GM18508 (cell line): ENCODE measurements around the gene TIGD2.

ENCODE experiments used
- ATAC-seq: cut with Tn5 transposase; IDR thresholded peaks from one replicate; pipeline ENCODE4 v1.9.1; 2021; ENCODE audit warnings: moderate number of reproducible peaks; ENCODE audit not compliant: insufficient read depth, unreplicated experiment

TIGD2 gene

GRCh38 chr4:89158884-89159503 is 47.7 kb downstream of the TIGD2 start:
- peak; percentile 65 for ATAC-seq

GRCh38 chr4:89160806-89161205 is 49.5 kb downstream of the TIGD2 start:
- no peak for ATAC-seq

DNA sequence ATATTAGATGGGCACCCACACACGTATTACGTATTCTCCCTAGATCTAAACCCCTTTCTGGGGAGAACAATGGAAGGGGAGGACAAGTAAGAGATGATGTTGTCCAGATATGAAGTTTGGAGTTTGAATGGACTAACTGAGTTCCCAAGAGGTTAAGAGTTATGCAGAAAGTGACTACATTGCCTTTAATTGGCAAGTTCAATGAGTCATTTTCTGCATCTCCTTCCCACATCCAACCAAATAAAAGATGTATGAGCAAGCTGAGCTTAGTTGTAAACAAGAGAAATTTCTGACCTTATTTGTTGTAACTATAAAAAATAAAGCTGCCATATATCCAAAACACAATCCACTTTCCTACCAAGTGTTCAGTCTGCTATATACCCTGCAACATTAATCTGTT is 50.5 kb downstream of the TIGD2 start:
- no peak for ATAC-seq

- no peak for ATAC-seq
Measured at GRCh38 chr4:89162496-89162895, 51.2 kb downstream of the TIGD2 start.

GRCh38 chr4:89162987-89163386 is 51.7 kb downstream of the TIGD2 start:
- no peak for ATAC-seq

- ATAC-seq, result no peak
Measured at GRCh38 chr4:89164400-89164799, 53.1 kb downstream of the TIGD2 start.
